ENCODE results near the gene GTF3C1. TPM values are rescaled to one million over a fixed set of nuclear protein-coding genes. Genes with fewer than 3 reads are reported as not detected.

The GTF3C1 gene
- 10 to 100 TPM; 56.1 to 60.4 TPM for total RNA-seq

- no peaks in the 10 kb centered on the region for H3K9me3 Mint-ChIP-seq
- peak; percentile 96 for ATAC-seq (replicated peaks)
- H3K36me3 Mint-ChIP-seq (ENCODE audit: low read depth) = peaks cover 34% of the 10 kb centered on the region
- H3K4me3 Mint-ChIP-seq = peak within 1 kb of the TSS; percentile 99
- H3K27me3 Mint-ChIP-seq = no peaks in the 10 kb centered on the region
- H3K27ac Mint-ChIP-seq = peak within 1 kb of the TSS; percentile 100
- peaks cover 27% of the 10 kb centered on the region for H3K4me1 Mint-ChIP-seq
Observed at GRCh38 chr16:27549746-27550581, at the start of gene GTF3C1, which contains the start of gene KATNIP. Gene GTF3C1, minus strand, starts transcription at chr16:27549913. Its CDS starts 23 bp downstream, at chr16:27549890. Gene KATNIP, plus strand, starts transcription at chr16:27550144. Its CDS starts 27 bp downstream, at chr16:27550171.

GRCh38 chr16:27598931-27599565 lies 49.3 kb upstream of the GTF3C1 start:
- Mint-ChIP-seq H3K36me3 (ENCODE audit: low read depth) (no peaks in the 10 kb centered on the region), H3K9me3 (no peaks in the 10 kb centered on the region), H3K4me1 (no peaks in the 10 kb centered on the region), H3K27ac (no peak overlapping the region), H3K27me3 (no peaks in the 10 kb centered on the region), H3K4me3 (no peak overlapping the region)
- no peak for ATAC-seq (replicated peaks)

- no peaks in the 10 kb centered on the region for H3K4me1 Mint-ChIP-seq
- H3K4me3 Mint-ChIP-seq = no peak overlapping the region
- no peak for ATAC-seq (replicated peaks)
- no peaks in the 10 kb centered on the region for H3K36me3 Mint-ChIP-seq (ENCODE audit: low read depth)
- H3K27me3 Mint-ChIP-seq = no peaks in the 10 kb centered on the region
- H3K27ac Mint-ChIP-seq = no peak overlapping the region
- H3K9me3 Mint-ChIP-seq = no peaks in the 10 kb centered on the region
Observed at GRCh38 chr16:27598220-27598619, 48.5 kb upstream of the GTF3C1 start.

GRCh38 chr16:27597361-27597760 lies 47.6 kb upstream of the GTF3C1 start:
- no peaks in the 10 kb centered on the region for H3K36me3 Mint-ChIP-seq (ENCODE audit: low read depth)
- H3K27ac Mint-ChIP-seq = no peak overlapping the region
- H3K4me3 Mint-ChIP-seq = no peak overlapping the region
- no peaks in the 10 kb centered on the region for H3K27me3 Mint-ChIP-seq
- no peaks in the 10 kb centered on the region for H3K4me1 Mint-ChIP-seq
- ATAC-seq (replicated peaks) = no peak
- H3K9me3 Mint-ChIP-seq = no peaks in the 10 kb centered on the region

- H3K36me3 Mint-ChIP-seq (ENCODE audit: low read depth) = peaks cover 7% of the 10 kb centered on the region
- peaks cover 3% of the 10 kb centered on the region for H3K4me1 Mint-ChIP-seq
- no peaks in the 10 kb centered on the region for H3K9me3 Mint-ChIP-seq
- no peak overlapping the region for H3K27ac Mint-ChIP-seq
- no peak for ATAC-seq (replicated peaks)
- no peaks in the 10 kb centered on the region for H3K27me3 Mint-ChIP-seq
- no peak overlapping the region for H3K4me3 Mint-ChIP-seq
Observed at GRCh38 chr16:27596411-27596810, 46.7 kb upstream of the GTF3C1 start.

- Mint-ChIP-seq H3K36me3 (ENCODE audit: low read depth) (peaks cover 7% of the 10 kb centered on the region), H3K27ac (no peak overlapping the region)
- no peak for ATAC-seq (replicated peaks)
Observed at GRCh38 chr16:27595993-27596392, 46.3 kb upstream of the GTF3C1 start.

GRCh38 chr16:27595475-27595874 lies 45.8 kb upstream of the GTF3C1 start:
- H3K27me3 Mint-ChIP-seq = no peaks in the 10 kb centered on the region
- H3K9me3 Mint-ChIP-seq = no peaks in the 10 kb centered on the region
- peaks cover 3% of the 10 kb centered on the region for H3K4me1 Mint-ChIP-seq
- peaks cover 7% of the 10 kb centered on the region for H3K36me3 Mint-ChIP-seq (ENCODE audit: low read depth)
- no peak overlapping the region for H3K4me3 Mint-ChIP-seq
- no peak overlapping the region for H3K27ac Mint-ChIP-seq
- ATAC-seq (replicated peaks) = no peak

More at GRCh38 chr16:27595993-27596392, 46.3 kb upstream of the GTF3C1 start:
- Mint-ChIP-seq H3K4me1 (peaks cover 3% of the 10 kb centered on the region), H3K9me3 (no peaks in the 10 kb centered on the region), H3K27me3 (no peaks in the 10 kb centered on the region), H3K4me3 (no peak overlapping the region)

- ATAC-seq (replicated peaks) = no peak
- Mint-ChIP-seq H3K27ac (no peak overlapping the region), H3K4me3 (no peak overlapping the region)
Observed at GRCh38 chr16:27591837-27592236, 42.1 kb upstream of the GTF3C1 start.

GRCh38 chr16:27588057-27588456 lies 38.3 kb upstream of the GTF3C1 start:
- Mint-ChIP-seq H3K27me3 (no peaks in the 10 kb centered on the region), H3K27ac (no peak overlapping the region), H3K36me3 (ENCODE audit: low read depth) (peaks cover 12% of the 10 kb centered on the region), H3K4me1 (peaks cover 3% of the 10 kb centered on the region), H3K9me3 (no peaks in the 10 kb centered on the region), H3K4me3 (no peak overlapping the region)
- ATAC-seq (replicated peaks) = no peak

More at GRCh38 chr16:27591837-27592236, 42.1 kb upstream of the GTF3C1 start:
- peaks cover 7% of the 10 kb centered on the region for H3K36me3 Mint-ChIP-seq (ENCODE audit: low read depth)
- H3K9me3 Mint-ChIP-seq = no peaks in the 10 kb centered on the region
- peaks cover 3% of the 10 kb centered on the region for H3K4me1 Mint-ChIP-seq
- H3K27me3 Mint-ChIP-seq = no peaks in the 10 kb centered on the region

GRCh38 chr16:27586711-27587110 lies 37.0 kb upstream of the GTF3C1 start:
- H3K27ac Mint-ChIP-seq = no peak overlapping the region

GRCh38 chr16:27585200-27585599 lies 35.5 kb upstream of the GTF3C1 start:
- no peaks in the 10 kb centered on the region for H3K9me3 Mint-ChIP-seq
- no peak for ATAC-seq (replicated peaks)
- H3K4me1 Mint-ChIP-seq = no peaks in the 10 kb centered on the region
- H3K27ac Mint-ChIP-seq = no peak overlapping the region
- H3K4me3 Mint-ChIP-seq = no peak overlapping the region
- no peaks in the 10 kb centered on the region for H3K27me3 Mint-ChIP-seq
- H3K36me3 Mint-ChIP-seq (ENCODE audit: low read depth) = peaks cover 14% of the 10 kb centered on the region

More at GRCh38 chr16:27586711-27587110, 37.0 kb upstream of the GTF3C1 start:
- H3K27me3 Mint-ChIP-seq = no peaks in the 10 kb centered on the region
- no peaks in the 10 kb centered on the region for H3K9me3 Mint-ChIP-seq
- ATAC-seq (replicated peaks) = no peak
- H3K4me1 Mint-ChIP-seq = no peaks in the 10 kb centered on the region
- H3K36me3 Mint-ChIP-seq (ENCODE audit: low read depth) = peaks cover 13% of the 10 kb centered on the region
- no peak overlapping the region for H3K4me3 Mint-ChIP-seq

- no peak for ATAC-seq (replicated peaks)
- peaks cover 7% of the 10 kb centered on the region for H3K4me1 Mint-ChIP-seq
- H3K27ac Mint-ChIP-seq = no peak overlapping the region
- H3K27me3 Mint-ChIP-seq = no peaks in the 10 kb centered on the region
- no peaks in the 10 kb centered on the region for H3K9me3 Mint-ChIP-seq
- H3K4me3 Mint-ChIP-seq = no peak overlapping the region
- peaks cover 15% of the 10 kb centered on the region for H3K36me3 Mint-ChIP-seq (ENCODE audit: low read depth)
Observed at GRCh38 chr16:27583634-27584033, 33.9 kb upstream of the GTF3C1 start.

GRCh38 chr16:27582883-27583282 lies 33.2 kb upstream of the GTF3C1 start:
- Mint-ChIP-seq H3K27me3 (no peaks in the 10 kb centered on the region), H3K36me3 (ENCODE audit: low read depth) (peaks cover 15% of the 10 kb centered on the region), H3K27ac (no peak overlapping the region), H3K4me3 (no peak overlapping the region), H3K4me1 (peaks cover 11% of the 10 kb centered on the region), H3K9me3 (no peaks in the 10 kb centered on the region)
- no peak for ATAC-seq (replicated peaks)

GRCh38 chr16:27579087-27579980 lies 29.6 kb upstream of the GTF3C1 start:
- Mint-ChIP-seq H3K4me3 (peak overlapping the region; percentile 16), H3K27ac (peak overlapping the region; percentile 50), H3K27me3 (no peaks in the 10 kb centered on the region), H3K36me3 (ENCODE audit: low read depth) (peaks cover 15% of the 10 kb centered on the region), H3K4me1 (peaks cover 15% of the 10 kb centered on the region), H3K9me3 (no peaks in the 10 kb centered on the region)
- peak; percentile 17 for ATAC-seq (replicated peaks)

All from activated T-helper 17 cell treated with anti-CD3 and anti-CD28 coated beads, Interleukin-2, amount 50 U/mL, for 72 hours (primary cell).